VCaP (cell line): ENCODE data around the gene CAPG.

ENCODE experiments used
- H3K27ac ChIP-seq: fragments of 450-650 bp; 2 replicates; pipeline ENCODE4 v1.5.1; 2017
- TF ChIP-seq, protein P1 (sequence below): fragments of 450-650 bp; conservative IDR thresholded peaks from 2 replicates; pipeline ENCODE4 v1.5.1; 2017; ENCODE audit warnings: mild to moderate bottlenecking, moderate library complexity

The CAPG gene

DNA sequence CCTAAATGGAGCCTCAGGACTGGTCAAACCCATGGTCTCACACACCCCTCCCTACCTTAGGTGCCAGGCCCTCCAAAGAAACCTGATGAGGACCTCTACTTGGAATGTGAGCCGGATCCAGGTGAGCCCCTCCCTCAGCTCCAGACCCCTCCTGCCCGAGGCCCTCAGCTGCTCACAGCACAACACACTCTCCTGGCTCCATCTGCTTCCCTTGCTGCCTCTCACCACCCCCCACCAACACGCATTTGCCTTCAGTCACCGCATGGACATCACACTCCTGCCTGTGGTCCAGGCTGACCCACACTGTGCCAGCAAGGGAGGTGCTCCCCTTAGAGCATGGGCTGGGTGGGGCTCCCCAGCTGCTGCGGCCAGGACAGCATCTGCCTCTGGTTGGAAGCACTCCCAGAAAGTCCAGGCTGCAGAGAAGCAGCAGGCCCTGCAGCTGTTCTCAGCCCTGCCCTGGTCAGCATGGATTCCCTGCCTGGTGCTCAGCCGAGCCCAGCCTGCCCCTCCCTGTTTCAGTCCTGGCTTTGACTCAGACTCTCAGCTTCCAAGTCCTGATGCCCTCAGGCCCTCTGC is 23.4 kb upstream of the CAPG start:
- TF ChIP-seq, protein P1, sequence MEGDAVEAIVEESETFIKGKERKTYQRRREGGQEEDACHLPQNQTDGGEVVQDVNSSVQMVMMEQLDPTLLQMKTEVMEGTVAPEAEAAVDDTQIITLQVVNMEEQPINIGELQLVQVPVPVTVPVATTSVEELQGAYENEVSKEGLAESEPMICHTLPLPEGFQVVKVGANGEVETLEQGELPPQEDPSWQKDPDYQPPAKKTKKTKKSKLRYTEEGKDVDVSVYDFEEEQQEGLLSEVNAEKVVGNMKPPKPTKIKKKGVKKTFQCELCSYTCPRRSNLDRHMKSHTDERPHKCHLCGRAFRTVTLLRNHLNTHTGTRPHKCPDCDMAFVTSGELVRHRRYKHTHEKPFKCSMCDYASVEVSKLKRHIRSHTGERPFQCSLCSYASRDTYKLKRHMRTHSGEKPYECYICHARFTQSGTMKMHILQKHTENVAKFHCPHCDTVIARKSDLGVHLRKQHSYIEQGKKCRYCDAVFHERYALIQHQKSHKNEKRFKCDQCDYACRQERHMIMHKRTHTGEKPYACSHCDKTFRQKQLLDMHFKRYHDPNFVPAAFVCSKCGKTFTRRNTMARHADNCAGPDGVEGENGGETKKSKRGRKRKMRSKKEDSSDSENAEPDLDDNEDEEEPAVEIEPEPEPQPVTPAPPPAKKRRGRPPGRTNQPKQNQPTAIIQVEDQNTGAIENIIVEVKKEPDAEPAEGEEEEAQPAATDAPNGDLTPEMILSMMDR, result no peak
- H3K27ac ChIP-seq, result peak overlapping the region; percentile 52

DNA sequence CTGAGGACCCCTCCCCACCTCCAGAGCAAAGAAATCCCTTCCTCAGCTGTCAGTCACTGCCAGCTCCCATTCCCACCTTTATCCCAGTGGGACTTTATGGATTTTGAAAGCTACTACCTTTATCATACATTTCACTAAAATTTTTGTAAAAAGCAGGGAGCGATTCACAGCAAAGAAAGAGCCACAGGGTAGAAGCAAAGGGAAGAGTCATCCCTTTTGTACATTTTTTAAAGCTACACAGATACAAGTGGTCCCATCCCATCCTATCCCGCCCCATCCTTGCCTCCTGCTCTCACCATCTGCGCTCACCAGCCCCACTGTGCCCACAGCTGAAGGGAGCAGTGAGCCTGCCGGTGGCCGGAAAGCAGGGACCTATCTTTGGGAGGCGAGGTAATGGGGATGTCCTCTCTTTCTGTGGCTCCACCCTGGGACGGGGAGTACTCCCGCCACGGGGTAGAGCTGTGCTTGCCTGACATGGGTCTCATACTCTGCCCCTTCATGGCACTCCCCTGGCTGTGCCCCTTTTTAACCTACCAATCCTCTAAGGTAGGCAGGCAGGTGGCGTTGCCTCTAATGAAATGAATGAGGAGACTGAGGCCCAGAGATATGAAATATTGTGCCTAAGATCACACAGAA is 21.5 kb upstream of the CAPG start:
- TF ChIP-seq, protein P1, result no peak

DNA sequence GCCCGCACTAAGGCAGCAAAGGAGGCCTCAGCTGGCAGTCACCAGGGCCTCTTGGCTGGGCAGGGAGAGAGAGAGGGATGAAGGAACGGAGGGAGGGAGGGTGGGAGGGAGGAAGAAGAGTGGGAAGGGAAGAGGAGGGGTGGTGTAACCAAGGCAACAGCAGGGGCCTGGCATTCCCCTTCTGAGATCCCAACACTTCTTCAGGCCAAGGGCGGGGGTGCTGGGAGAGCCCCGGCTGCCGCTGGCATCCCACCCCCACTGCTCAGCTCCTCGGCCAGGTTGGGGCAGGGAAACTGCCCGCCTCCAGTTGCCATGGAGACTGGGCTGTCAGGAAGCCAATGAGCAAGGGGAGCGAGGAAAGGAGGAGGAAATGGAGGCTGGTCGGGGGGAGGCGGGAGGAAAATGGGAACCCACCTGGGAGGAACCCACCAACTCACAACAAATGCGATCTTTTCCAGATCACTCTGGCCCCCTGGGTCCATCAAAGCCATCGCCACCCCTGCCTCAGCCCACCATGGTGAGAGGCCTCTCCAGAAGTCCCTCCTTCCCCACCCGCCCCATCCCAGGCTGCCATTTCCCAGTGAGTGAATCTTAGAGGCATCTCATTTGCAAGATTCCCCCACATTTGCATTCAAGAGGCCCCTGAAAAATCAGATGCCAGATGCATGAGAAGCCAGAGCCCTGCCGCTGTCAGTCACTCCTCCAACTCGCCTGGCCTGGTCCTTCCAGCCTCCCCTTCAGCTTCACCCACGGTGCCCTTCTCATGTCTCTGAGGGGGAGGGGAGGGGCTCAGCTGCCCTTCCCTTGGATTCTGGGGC is 20.8 kb upstream of the CAPG start:
- TF ChIP-seq, protein P1, result no peak
- no peak overlapping the region for H3K27ac ChIP-seq

More for the DNA sequence above, 21.5 kb upstream of the CAPG start:
- H3K27ac ChIP-seq, result no peak overlapping the region

DNA sequence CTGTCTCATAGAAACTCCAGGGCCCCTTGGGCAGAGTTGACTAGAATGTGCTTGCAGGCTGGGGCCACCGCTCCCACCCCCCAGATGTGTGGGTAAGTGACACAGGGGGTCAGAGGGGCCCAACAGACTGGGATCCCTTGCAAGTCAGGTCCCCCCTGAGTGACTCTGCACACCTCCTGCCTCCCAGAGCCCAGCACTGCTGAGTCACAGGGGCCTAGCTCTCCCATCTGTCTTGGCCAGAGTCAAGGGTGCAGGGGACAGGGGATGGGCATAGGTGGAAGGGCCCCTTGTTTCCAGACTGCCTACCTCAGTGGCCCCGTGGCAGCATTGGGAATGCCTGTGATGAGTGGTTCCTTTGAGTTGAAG is 19.7 kb upstream of the CAPG start:
- H3K27ac ChIP-seq, result no peak overlapping the region
- TF ChIP-seq, protein P1, result no peak

DNA sequence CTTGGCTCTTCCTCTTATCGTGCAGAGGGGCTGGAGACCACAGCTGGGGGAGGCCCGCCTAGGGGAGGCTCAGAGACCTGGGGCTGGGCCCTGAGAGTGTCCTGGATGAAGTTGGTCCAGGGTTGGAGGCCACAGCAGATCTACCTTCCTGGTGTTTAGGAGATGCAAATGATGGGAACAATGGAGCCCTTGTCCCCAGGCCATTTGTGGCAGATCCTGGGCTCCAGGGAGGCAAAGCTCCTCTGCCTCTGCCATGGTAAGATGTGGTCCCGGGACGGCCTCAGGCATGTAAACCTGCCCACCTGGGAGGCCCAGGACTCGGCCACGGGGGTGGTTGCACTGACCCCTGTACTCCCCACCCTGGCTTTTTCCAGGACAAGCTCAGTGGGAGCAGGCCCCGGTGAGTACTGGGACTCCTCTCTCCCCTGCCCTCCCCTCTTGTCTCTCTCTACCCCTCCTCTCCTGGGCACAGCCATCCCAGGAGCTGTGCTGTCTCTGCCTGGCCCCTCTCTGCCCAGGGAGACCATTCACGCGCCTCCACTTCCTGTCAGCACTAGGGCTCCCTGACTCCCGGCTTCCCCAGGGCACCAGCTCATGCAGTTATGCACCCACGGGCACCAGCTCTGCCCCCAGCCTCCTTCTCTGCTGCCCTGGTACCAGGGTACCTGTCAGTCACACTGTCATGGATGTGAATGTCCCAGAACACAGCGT is 19.2 kb upstream of the CAPG start:
- TF ChIP-seq, protein P1, result no peak
- H3K27ac ChIP-seq, result no peak overlapping the region

DNA sequence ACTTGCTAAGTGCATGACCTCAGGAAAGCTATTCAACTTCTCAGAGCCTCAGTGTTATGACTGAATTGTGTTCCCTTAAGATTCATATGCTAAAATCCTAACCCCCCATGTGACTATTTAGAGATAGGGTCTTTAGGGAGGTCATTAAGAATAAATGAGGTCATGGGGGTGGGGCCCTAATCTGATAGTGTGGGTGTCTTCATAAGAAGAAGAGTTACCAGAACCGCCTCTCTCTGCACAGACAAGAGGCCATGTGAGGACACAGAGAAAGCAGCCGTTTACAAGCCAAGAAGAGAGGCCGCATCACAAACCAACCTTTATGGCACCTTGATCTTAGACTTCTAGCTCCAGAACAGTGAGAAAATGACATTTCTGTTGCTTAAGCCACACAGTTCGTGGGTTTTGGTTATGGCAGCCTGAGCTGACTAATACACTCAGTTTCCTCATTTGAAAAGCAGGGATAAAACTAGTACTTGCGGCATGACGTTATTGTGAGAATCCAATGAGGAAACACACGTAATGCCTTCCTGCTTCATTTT is 18.2 kb upstream of the CAPG start:
- H3K27ac ChIP-seq, result no peak overlapping the region
- TF ChIP-seq, protein P1, result no peak
